Smooth muscle cell (in vitro differentiated cells): ENCODE results near the gene PRKACA. TPM values are rescaled to one million over a fixed set of nuclear protein-coding genes. Genes with fewer than 3 reads are reported as not detected.

ENCODE experiments used
- DNase-seq: peaks from one replicate; lab custom pipeline; 2025; ENCODE audit not compliant: unreplicated experiment; lab: John Stamatoyannopoulos, UW
- H2AFZ ChIP-seq: fragments of 200-600 bp; sonication (generic); 2 replicates; pipeline ENCODE4 v1.6.0; 2016; ENCODE audit warnings: antibody characterized with exemption, low read depth, mild to moderate bottlenecking
- H3F3A ChIP-seq: fragments of 200-600 bp; sonication (generic); 2 replicates; pipeline ENCODE4 v1.6.0; 2017; ENCODE audit warnings: antibody characterized with exemption, low read depth
- H3K27ac ChIP-seq: fragments of 200-600 bp; sonication (generic); 2 replicates; pipeline ENCODE4 v1.5.1; 2016; ENCODE audit warnings: low read depth, mild to moderate bottlenecking
- H3K27me3 ChIP-seq: fragments of 200-600 bp; sonication (generic); 2 replicates; pipeline ENCODE4 v1.6.1; 2016; ENCODE audit warnings: low read depth, mild to moderate bottlenecking
- H3K36me3 ChIP-seq: fragments of 200-600 bp; sonication (generic); 2 replicates; pipeline ENCODE4 v1.5.1; 2016; ENCODE audit warnings: low read depth
- H3K4me1 ChIP-seq: fragments of 200-600 bp; sonication (generic); 2 replicates; pipeline ENCODE4 v1.5.1; 2016; ENCODE audit warnings: low read depth
- H3K4me2 ChIP-seq: fragments of 200-600 bp; sonication (generic); 2 replicates; pipeline ENCODE4 v1.6.0; 2016; ENCODE audit warnings: mild to moderate bottlenecking
- H3K4me3 ChIP-seq: fragments of 200-600 bp; sonication (generic); 2 replicates; pipeline ENCODE4 v1.5.1; 2016; ENCODE audit warnings: mild to moderate bottlenecking
- H3K79me2 ChIP-seq: fragments of 200-600 bp; sonication (generic); 2 replicates; pipeline ENCODE4 v1.6.0; 2016; ENCODE audit warnings: low read depth, mild to moderate bottlenecking
- H3K9ac ChIP-seq: fragments of 200-600 bp; sonication (generic); 2 replicates; pipeline ENCODE4 v1.6.0; 2016; ENCODE audit warnings: low read depth
- H3K9me3 ChIP-seq: fragments of 200-600 bp; sonication (generic); replicated peaks from 2 replicates; pipeline ENCODE4 v1.5.1; 2016; ENCODE audit warnings: low read depth
- H4K20me1 ChIP-seq: fragments of 200-600 bp; sonication (generic); 2 replicates; pipeline ENCODE4 v1.6.0; 2016; ENCODE audit warnings: low read depth
- CTCF ChIP-seq: fragments of 200-600 bp; sonication (generic); IDR thresholded peaks from 2 replicates; pipeline ENCODE4 v1.5.1; 2017; ENCODE audit warnings: borderline replicate concordance, mild to moderate bottlenecking, antibody characterized with exemption; ENCODE audit not compliant: insufficient read depth, poor library complexity, severe bottlenecking
- WGBS: methylation state at CpG from one replicate; pipeline ENCODE4 v1.1.7; 2016; ENCODE audit warnings: low lambda C conversion rate; 5-methylcytosine and 5-hydroxymethylcytosine counted together
- polyA plus RNA-seq: library from polyadenylated mRNA; unstranded; fragments of >200 nt; fragmentation: Nextera tagmentation; extraction: Ambion mirVana; gene quantifications from 2 replicates; pipeline ENCODE4 v1.2.1, GENCODE V29; 2016
- total RNA-seq: library from RNA; depleted of rRNA; stranded (reverse); fragments of >200 nt; gene quantifications from 2 replicates; pipeline ENCODE4 v1.2.3, GENCODE V29; 2014

The PRKACA gene
- total and polyA plus RNA-seq, 2 experiments from 2014 or later = 11.1 to 30.3 TPM

GRCh38 chr19:14061751-14062557, 55.6 kb downstream of the PRKACA start, which contains the start of gene PALM3:
TSS of gene PALM3 (minus strand) at chr19:14062076. CDS start at chr19:14061980, 96 bp downstream.
- peaks cover 9% of the 10 kb centered on the region for H3K27me3 ChIP-seq
- no peak within 1 kb of the TSS for H3K4me3 ChIP-seq
- no peaks in the 10 kb centered on the region for H3K4me1 ChIP-seq
- H3K36me3 ChIP-seq = no peaks in the 10 kb centered on the region
- H3K4me2 ChIP-seq = no peak within 1 kb of the TSS
- H3F3A ChIP-seq = no peaks in the 10 kb centered on the region
- TF ChIP-seq CTCF = no peak
- H3K27ac ChIP-seq = no peak within 1 kb of the TSS
- no peak for DNase-seq
- no peaks in the 10 kb centered on the region for H3K9me3 ChIP-seq
- 77% methylated on average over 18 of the region's 19 CpGs for WGBS
- H3K79me2 ChIP-seq = no peaks in the 10 kb centered on the region
- H3K9ac ChIP-seq = no peak within 1 kb of the TSS
- no peak within 1 kb of the TSS for H2AFZ ChIP-seq
- no peaks in the 10 kb centered on the region for H4K20me1 ChIP-seq

DNA sequence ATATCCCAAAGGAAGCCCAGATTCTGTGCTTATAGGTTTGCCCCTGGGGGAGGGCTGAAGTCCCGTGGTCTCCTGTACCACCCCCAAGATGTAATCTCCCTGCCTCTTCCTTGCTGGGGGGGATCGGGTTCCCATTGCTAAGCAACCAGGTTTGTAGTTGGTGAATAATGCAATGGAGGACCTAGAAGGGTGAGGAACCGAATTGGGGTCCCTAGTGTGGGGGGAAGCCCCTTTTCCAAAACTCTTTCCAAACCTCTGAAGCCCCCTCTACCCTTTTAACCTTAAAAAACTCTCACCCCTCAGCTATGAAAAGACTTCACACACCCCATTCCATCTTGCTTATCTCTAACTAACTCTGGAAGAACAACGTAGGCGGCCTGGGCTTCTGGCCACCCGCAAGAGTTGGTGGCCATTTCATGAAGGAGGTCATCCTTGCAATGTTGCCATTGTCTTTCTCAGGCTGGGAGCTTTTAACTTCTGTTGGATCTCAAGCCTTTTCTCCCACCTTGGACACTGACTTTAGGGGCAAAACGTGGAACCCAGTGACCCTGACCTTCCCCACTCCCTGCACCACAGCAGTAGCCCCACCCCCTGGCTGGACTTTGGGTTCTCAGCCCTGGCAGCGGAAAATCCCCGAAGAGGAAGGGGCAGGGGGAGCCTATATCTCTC, 56.3 kb downstream of the PRKACA start:
- Histone ChIP-seq H3K4me1 (no peaks in the 10 kb centered on the region), H3K9ac (no peak overlapping the region), H3F3A (no peaks in the 10 kb centered on the region), H4K20me1 (no peaks in the 10 kb centered on the region), H3K27ac (no peak overlapping the region), H3K4me3 (no peak overlapping the region), H3K4me2 (no peak overlapping the region), H3K9me3 (no peaks in the 10 kb centered on the region), H3K79me2 (no peaks in the 10 kb centered on the region), H3K27me3 (peaks cover 9% of the 10 kb centered on the region), H3K36me3 (no peaks in the 10 kb centered on the region), H2AFZ (no peak overlapping the region)
- no peak for TF ChIP-seq CTCF
- DNase-seq = no peak
- 67% methylated on average over 9 of the region's 9 CpGs for WGBS

GRCh38 chr19:14059652-14060155, 57.9 kb downstream of the PRKACA start:
- Histone ChIP-seq H3K4me1 (no peaks in the 10 kb centered on the region), H2AFZ (no peak overlapping the region), H3K9ac (no peak overlapping the region), H3K36me3 (no peaks in the 10 kb centered on the region), H3K4me3 (no peak overlapping the region), H3F3A (no peaks in the 10 kb centered on the region), H3K27ac (no peak overlapping the region), H3K9me3 (no peaks in the 10 kb centered on the region), H3K27me3 (peaks cover 9% of the 10 kb centered on the region), H3K79me2 (no peaks in the 10 kb centered on the region), H3K4me2 (no peak overlapping the region), H4K20me1 (no peaks in the 10 kb centered on the region)
- DNase-seq = no peak
- WGBS = 69% methylated on average over 8 of the region's 8 CpGs
- TF ChIP-seq CTCF = no peak
